M059J (cell line): Measurements from ENCODE around the gene HSF2. TPM values are rescaled to one million over a fixed set of nuclear protein-coding genes. Genes with fewer than 3 reads are reported as not detected.

Experiments used
- DNase-seq: peaks from one replicate; pipeline ENCODE4 v3.0.0-alpha.2; 2012; ENCODE audit warnings: low read depth
- total RNA-seq: library from RNA; depleted of rRNA; stranded (reverse); fragments of >200 nt; shearing (Covaris generic); gene quantifications from 2 replicates; pipeline ENCODE4 v1.2.3, GENCODE V29; 2014

The HSF2 gene
- total RNA-seq, 1 experiment from 2014 or later: 47.2 TPM

- DNase-seq: no peak
Measured at GRCh38 chr6:122394016-122394415, 5.4 kb upstream of the HSF2 start.

GRCh38 chr6:122399055-122399347, 451 bp upstream of the HSF2 start:
- DNase-seq: no peak

- peak; percentile 36 for DNase-seq
Measured at GRCh38 chr6:122400121-122400450, 634 bp downstream of the HSF2 start.

- DNase-seq: no peak
Measured at GRCh38 chr6:122400462-122401089, 1.1 kb downstream of the HSF2 start.

- DNase-seq: no peak
Measured at GRCh38 chr6:122401104-122401503, 1.7 kb downstream of the HSF2 start.

GRCh38 chr6:122404444-122404843, 5.0 kb downstream of the HSF2 start:
- no peak for DNase-seq

GRCh38 chr6:122405417-122405816, 6.0 kb downstream of the HSF2 start:
- peak; percentile 47 for DNase-seq

- no peak for DNase-seq
Measured at GRCh38 chr6:122406187-122406586, 6.7 kb downstream of the HSF2 start.

GRCh38 chr6:122407712-122408111, 8.3 kb downstream of the HSF2 start:
- DNase-seq: no peak

GRCh38 chr6:122408240-122408639, 8.8 kb downstream of the HSF2 start:
- no peak for DNase-seq

- DNase-seq: no peak
Measured at GRCh38 chr6:122408702-122409458, 9.4 kb downstream of the HSF2 start.

GRCh38 chr6:122412001-122412400, 12.5 kb downstream of the HSF2 start:
- no peak for DNase-seq

- no peak for DNase-seq
Measured at GRCh38 chr6:122416825-122417224, 17.4 kb downstream of the HSF2 start.

- no peak for DNase-seq
Measured at GRCh38 chr6:122422003-122422402, 22.6 kb downstream of the HSF2 start.

- DNase-seq: no peak
Measured at GRCh38 chr6:122422614-122423267, 23.3 kb downstream of the HSF2 start.

- no peak for DNase-seq
Measured at GRCh38 chr6:122423734-122424133, 24.3 kb downstream of the HSF2 start.

- no peak for DNase-seq
Measured at GRCh38 chr6:122426597-122426996, 27.1 kb downstream of the HSF2 start.

GRCh38 chr6:122428781-122429180, 29.3 kb downstream of the HSF2 start:
- no peak for DNase-seq

GRCh38 chr6:122429323-122429722, 29.9 kb downstream of the HSF2 start:
- DNase-seq: no peak

GRCh38 chr6:122431780-122432179, 32.3 kb downstream of the HSF2 start:
- no peak for DNase-seq

- no peak for DNase-seq
Measured at GRCh38 chr6:122432816-122433215, 33.4 kb downstream of the HSF2 start.

GRCh38 chr6:122438975-122439374, 39.5 kb downstream of the HSF2 start:
- DNase-seq: no peak

GRCh38 chr6:122445274-122445673, 45.8 kb downstream of the HSF2 start:
- no peak for DNase-seq
